ENCODE data around the gene LEKR1.

- TF ChIP-seq EZH2 (IDR thresholded peaks at IDR 0.05) (no peak), POLR2AphosphoS5 (IDR thresholded peaks at IDR 0.05; ENCODE audit: borderline replicate concordance, low read depth, low read length) (no peak)
These were observed 252.6 kb downstream of the LEKR1 start for GRCh38 chr3:157078811-157079185.

Measured in SK-N-MC (cell line).